GM12878 (cell line): ENCODE measurements around the gene COL4A2. TPM values are rescaled to one million over a fixed set of nuclear protein-coding genes. Genes with fewer than 3 reads are reported as not detected.

Experiments
- ASH2L ChIP-seq: fragments of 300-600, 200-600 bp; sonication (generic); IDR thresholded peaks from 2 replicates; pipeline ENCODE4 v1.6.1; 2017; ENCODE audit warnings: low read depth, mild to moderate bottlenecking, borderline replicate concordance
- ATF7 ChIP-seq: fragments of 450-650 bp; IDR thresholded peaks from 2 replicates; pipeline ENCODE4 v1.6.1; 2016; ENCODE audit warnings: low read depth, mild to moderate bottlenecking
- CBFB ChIP-seq: IDR thresholded peaks from 2 replicates; pipeline ENCODE4 v1.6.1; 2016; ENCODE audit warnings: antibody characterized with exemption, low read depth
- CBX5 ChIP-seq: sonication (generic); IDR thresholded peaks from 2 replicates; pipeline ENCODE4 v1.6.1; 2016; ENCODE audit warnings: low read depth, moderate library complexity, mild to moderate bottlenecking, inconsistent platforms
- CREB1 ChIP-seq: IDR thresholded peaks from 2 replicates; pipeline ENCODE4 v1.6.1; 2012; ENCODE audit warnings: low read depth, mild to moderate bottlenecking, inconsistent platforms
- HCFC1 ChIP-seq: fragments of 150-350 bp; IDR thresholded peaks from 2 replicates; pipeline ENCODE4 v1.6.1; 2014; ENCODE audit warnings: low read length
- HDAC2 ChIP-seq: fragments of 200-600 bp; sonication (generic); IDR thresholded peaks from 2 replicates; pipeline ENCODE4 v1.6.1; 2017
- HDGF ChIP-seq: fragments of 450-650 bp; IDR thresholded peaks from 2 replicates; pipeline ENCODE4 v1.6.1; 2016; ENCODE audit warnings: antibody characterized with exemption
- JUNB ChIP-seq: IDR thresholded peaks from 2 replicates; pipeline ENCODE4 v1.6.1; 2016; ENCODE audit warnings: antibody characterized with exemption, mild to moderate bottlenecking
- JUND ChIP-seq: IDR thresholded peaks from 2 replicates; pipeline ENCODE4 v1.6.1; 2012; ENCODE audit warnings: low read depth, mild to moderate bottlenecking, low read length, improper control_type of control experiment, moderate library complexity
- KAT2A ChIP-seq: conservative IDR thresholded peaks from 2 replicates; pipeline ENCODE4 v1.6.1; 2011; ENCODE audit warnings: low read depth, low read length; ENCODE audit not compliant: control insufficient read depth
- KDM1A ChIP-seq: fragments of 200-600 bp; sonication (generic); IDR thresholded peaks from 2 replicates; pipeline ENCODE4 v1.6.1; 2016; ENCODE audit warnings: borderline replicate concordance
- MTA2 ChIP-seq: fragments of 450-650 bp; IDR thresholded peaks from 2 replicates; pipeline ENCODE4 v1.6.1; 2016; ENCODE audit warnings: low read depth, mild to moderate bottlenecking, moderate library complexity
- NBN ChIP-seq: fragments of 450-650 bp; IDR thresholded peaks from 2 replicates; pipeline ENCODE4 v1.6.1; 2016
- NFYB ChIP-seq: IDR thresholded peaks from 2 replicates; pipeline ENCODE4 v1.6.1; 2011; ENCODE audit warnings: low read depth, mild to moderate bottlenecking, low read length, improper control_type of control experiment, moderate library complexity; ENCODE audit not compliant: insufficient read depth
- NR2F1 ChIP-seq: fragments of 450-650 bp; conservative IDR thresholded peaks from 2 replicates; pipeline ENCODE4 v1.6.1; 2017; ENCODE audit warnings: mild to moderate bottlenecking
- POLR2AphosphoS5 ChIP-seq: IDR thresholded peaks from 2 replicates; pipeline ENCODE4 v1.6.1; 2011; ENCODE audit warnings: mild to moderate bottlenecking, low read length, inconsistent platforms
- RAD51 ChIP-seq: fragments of 450-650 bp; IDR thresholded peaks from 2 replicates; pipeline ENCODE4 v1.6.1; 2016; ENCODE audit warnings: moderate library complexity, mild to moderate bottlenecking, inconsistent platforms
- RUNX3 ChIP-seq: IDR thresholded peaks from 2 replicates; pipeline ENCODE4 v1.6.1; 2012; ENCODE audit warnings: low read length, inconsistent platforms
- SMAD5 ChIP-seq: IDR thresholded peaks from 2 replicates; pipeline ENCODE4 v1.6.1; 2016; ENCODE audit warnings: antibody characterized with exemption, low read depth
- SMC3 ChIP-seq: IDR thresholded peaks from 2 replicates; pipeline ENCODE4 v1.6.1; 2011; ENCODE audit warnings: low read length, improper control_type of control experiment, borderline replicate concordance
- SP1 ChIP-seq: IDR thresholded peaks from one replicate; pipeline ENCODE4 v1.6.1; 2011; ENCODE audit warnings: low read depth, low read length
- SREBF1 ChIP-seq: IDR thresholded peaks from 2 replicates; pipeline ENCODE4 v1.6.1; 2012; ENCODE audit warnings: mild to moderate bottlenecking, low read length
- SREBF2 ChIP-seq: IDR thresholded peaks from 2 replicates; pipeline ENCODE4 v1.6.1; 2012; ENCODE audit warnings: mild to moderate bottlenecking, low read length
- TBL1XR1 ChIP-seq: IDR thresholded peaks from 2 replicates; pipeline ENCODE4 v1.6.1; 2012; ENCODE audit warnings: low read depth, low read length, improper control_type of control experiment
- ZNF384 ChIP-seq: IDR thresholded peaks from 2 replicates; pipeline ENCODE4 v1.6.1; 2012; ENCODE audit warnings: low read depth, mild to moderate bottlenecking, low read length, improper control_type of control experiment, borderline replicate concordance
- polyA plus RNA-seq, 11 experiments: library from polyadenylated mRNA; depleted of rRNA in 4 of 11; unstranded in 6 of 11; stranded (reverse) in 5 of 11; fragments of >200 nt; fragmentation: Nextera tagmentation in 4 of 11; fragmentation: Illumina TruSeq in 1 of 11; extraction: Ambion mirVana in 4 of 11; extraction: Trizol in 1 of 11; gene quantifications; 1 replicate in 1 of 11; 2 replicates in 10 of 11; pipeline versions ENCODE4 v1.2.1 to v1.2.3, GENCODE V29; 2011 to 2016; ENCODE audit warnings: inconsistent platforms in 2 of 11, missing spikeins in 2 of 11, low read depth in 1 of 11
- total RNA-seq, 4 experiments: library from RNA; depleted of rRNA in 3 of 4; stranded (reverse); fragments of >200 nt in 3 of 4; fragmentation: Illumina TruSeq in 1 of 4; extraction: Trizol in 1 of 4; gene quantifications; 2 replicates each; pipeline versions ENCODE4 v1.2.1 to v1.2.3, GENCODE V29; 2013 to 2021
- TF ChIP-seq, protein P1 (sequence below): IDR thresholded peaks from 2 replicates; pipeline ENCODE4 v1.6.1; 2012; ENCODE audit warnings: low read depth, low read length, improper control_type of control experiment
- TF ChIP-seq, protein P2 (sequence below): fragments of 450-650 bp; IDR thresholded peaks from 2 replicates; pipeline ENCODE4 v1.6.1; 2016; ENCODE audit warnings: mild to moderate bottlenecking
- TF ChIP-seq, protein P3 (sequence below): IDR thresholded peaks from 2 replicates; pipeline ENCODE4 v1.6.1; 2012; ENCODE audit warnings: low read depth, low read length, improper control_type of control experiment
- TF ChIP-seq, protein P4 (sequence below): fragments of 450-650 bp; IDR thresholded peaks from 2 replicates; pipeline ENCODE4 v1.6.1; 2016; ENCODE audit warnings: mild to moderate bottlenecking
- TF ChIP-seq, protein P5 (sequence below): IDR thresholded peaks from 2 replicates; pipeline ENCODE4 v1.6.1; 2011; ENCODE audit warnings: mild to moderate bottlenecking, low read depth, low read length, moderate library complexity; ENCODE audit not compliant: insufficient replicate concordance

Gene COL4A2
- total and polyA plus RNA-seq, 10 of the 15 experiments (the other 5 are each of a cell fraction or from before 2014, with no cell fraction given), result 0.16 to 1.6 (median 0.62) TPM; not detected in 3

DNA sequence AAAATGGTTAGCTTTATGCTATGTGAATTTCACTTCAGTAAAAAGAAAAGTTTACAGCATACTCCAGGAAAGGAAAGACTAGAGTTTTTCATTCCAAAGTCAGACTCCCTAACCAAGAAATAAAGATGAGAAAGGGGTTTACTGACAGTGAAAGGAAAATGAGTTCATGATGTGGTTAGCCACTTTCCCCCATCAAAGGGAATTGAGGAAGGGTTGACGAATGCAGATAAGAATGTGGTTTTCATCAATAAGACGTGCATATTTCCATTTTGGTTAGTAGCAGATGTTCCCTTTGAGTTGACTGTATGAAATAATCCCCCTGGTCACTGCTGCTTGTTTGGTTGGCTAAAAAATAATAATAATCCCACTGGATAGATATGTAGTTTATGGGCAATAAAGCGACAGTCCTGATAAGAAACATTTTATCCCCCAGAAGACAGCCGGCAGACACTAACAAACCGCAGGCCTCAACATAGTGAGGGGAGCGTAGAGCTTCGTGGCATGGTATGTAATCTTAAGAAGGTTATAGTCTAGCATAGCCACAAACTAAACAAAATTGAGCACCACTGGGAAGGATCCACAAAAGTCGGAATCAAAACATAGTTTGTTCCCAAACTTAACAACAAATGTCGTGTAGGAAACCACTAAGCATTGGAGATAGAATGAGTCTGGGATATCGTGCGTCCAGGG lies 114.8 kb downstream of the COL4A2 start (continued):
- TF ChIP-seq SREBF1 (no peak), ASH2L (no peak), HDAC2 (no peak), RAD51 (no peak), NR2F1 (no peak; the same call in 1 of the 2 replicates), SMC3 (no peak), POLR2AphosphoS5 (no peak), SP1 (no peak), NFYB (no peak), ATF7 (peak; percentile 70; the same call in 1 of the 2 replicates), RUNX3 (peak; percentile 99), ZNF384 (no peak), HCFC1 (no peak), KDM1A (no peak), SREBF2 (no peak), CBFB (peak; percentile 79), JUNB (no peak; the same call in 1 of the 2 replicates), MTA2 (peak; percentile 81), KAT2A (no peak), HDGF (no peak), SMAD5 (no peak), TBL1XR1 (no peak), CREB1 (no peak), JUND (no peak), CBX5 (no peak), NBN (no peak)
- TF ChIP-seq, protein P1, sequence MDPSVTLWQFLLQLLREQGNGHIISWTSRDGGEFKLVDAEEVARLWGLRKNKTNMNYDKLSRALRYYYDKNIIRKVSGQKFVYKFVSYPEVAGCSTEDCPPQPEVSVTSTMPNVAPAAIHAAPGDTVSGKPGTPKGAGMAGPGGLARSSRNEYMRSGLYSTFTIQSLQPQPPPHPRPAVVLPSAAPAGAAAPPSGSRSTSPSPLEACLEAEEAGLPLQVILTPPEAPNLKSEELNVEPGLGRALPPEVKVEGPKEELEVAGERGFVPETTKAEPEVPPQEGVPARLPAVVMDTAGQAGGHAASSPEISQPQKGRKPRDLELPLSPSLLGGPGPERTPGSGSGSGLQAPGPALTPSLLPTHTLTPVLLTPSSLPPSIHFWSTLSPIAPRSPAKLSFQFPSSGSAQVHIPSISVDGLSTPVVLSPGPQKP, result no peak
- TF ChIP-seq, protein P2, sequence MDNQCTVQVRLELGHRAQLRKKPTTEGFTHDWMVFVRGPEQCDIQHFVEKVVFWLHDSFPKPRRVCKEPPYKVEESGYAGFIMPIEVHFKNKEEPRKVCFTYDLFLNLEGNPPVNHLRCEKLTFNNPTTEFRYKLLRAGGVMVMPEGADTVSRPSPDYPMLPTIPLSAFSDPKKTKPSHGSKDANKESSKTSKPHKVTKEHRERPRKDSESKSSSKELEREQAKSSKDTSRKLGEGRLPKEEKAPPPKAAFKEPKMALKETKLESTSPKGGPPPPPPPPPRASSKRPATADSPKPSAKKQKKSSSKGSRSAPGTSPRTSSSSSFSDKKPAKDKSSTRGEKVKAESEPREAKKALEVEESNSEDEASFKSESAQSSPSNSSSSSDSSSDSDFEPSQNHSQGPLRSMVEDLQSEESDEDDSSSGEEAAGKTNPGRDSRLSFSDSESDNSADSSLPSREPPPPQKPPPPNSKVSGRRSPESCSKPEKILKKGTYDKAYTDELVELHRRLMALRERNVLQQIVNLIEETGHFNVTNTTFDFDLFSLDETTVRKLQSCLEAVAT, result no peak
- TF ChIP-seq, protein P3, sequence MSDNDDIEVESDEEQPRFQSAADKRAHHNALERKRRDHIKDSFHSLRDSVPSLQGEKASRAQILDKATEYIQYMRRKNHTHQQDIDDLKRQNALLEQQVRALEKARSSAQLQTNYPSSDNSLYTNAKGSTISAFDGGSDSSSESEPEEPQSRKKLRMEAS, result no peak
- TF ChIP-seq, protein P4, sequence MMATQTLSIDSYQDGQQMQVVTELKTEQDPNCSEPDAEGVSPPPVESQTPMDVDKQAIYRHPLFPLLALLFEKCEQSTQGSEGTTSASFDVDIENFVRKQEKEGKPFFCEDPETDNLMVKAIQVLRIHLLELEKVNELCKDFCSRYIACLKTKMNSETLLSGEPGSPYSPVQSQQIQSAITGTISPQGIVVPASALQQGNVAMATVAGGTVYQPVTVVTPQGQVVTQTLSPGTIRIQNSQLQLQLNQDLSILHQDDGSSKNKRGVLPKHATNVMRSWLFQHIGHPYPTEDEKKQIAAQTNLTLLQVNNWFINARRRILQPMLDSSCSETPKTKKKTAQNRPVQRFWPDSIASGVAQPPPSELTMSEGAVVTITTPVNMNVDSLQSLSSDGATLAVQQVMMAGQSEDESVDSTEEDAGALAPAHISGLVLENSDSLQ, result no peak
- TF ChIP-seq, protein P5, sequence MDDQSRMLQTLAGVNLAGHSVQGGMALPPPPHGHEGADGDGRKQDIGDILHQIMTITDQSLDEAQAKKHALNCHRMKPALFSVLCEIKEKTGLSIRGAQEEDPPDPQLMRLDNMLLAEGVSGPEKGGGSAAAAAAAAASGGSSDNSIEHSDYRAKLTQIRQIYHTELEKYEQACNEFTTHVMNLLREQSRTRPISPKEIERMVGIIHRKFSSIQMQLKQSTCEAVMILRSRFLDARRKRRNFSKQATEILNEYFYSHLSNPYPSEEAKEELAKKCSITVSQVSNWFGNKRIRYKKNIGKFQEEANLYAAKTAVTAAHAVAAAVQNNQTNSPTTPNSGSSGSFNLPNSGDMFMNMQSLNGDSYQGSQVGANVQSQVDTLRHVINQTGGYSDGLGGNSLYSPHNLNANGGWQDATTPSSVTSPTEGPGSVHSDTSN, result no peak
